Neural cell (in vitro differentiated cells): ENCODE results near the gene CAST.

ENCODE experiments used
- CTCF ChIP-seq: fragments of 450-650 bp; IDR thresholded peaks from 2 replicates; pipeline ENCODE4 v1.5.1; 2014; ENCODE audit warnings: antibody characterized with exemption, mild to moderate bottlenecking, moderate library complexity; ENCODE audit not compliant: poor library complexity, severe bottlenecking
- EP300 ChIP-seq: fragments of 450-650 bp; conservative IDR thresholded peaks from 2 replicates; pipeline ENCODE4 v1.6.1; 2014; ENCODE audit warnings: antibody characterized with exemption, mild to moderate bottlenecking, moderate library complexity; ENCODE audit not compliant: poor library complexity, severe bottlenecking
- EZH2 ChIP-seq: fragments of 200-600, 300-800 bp; shearing (Covaris generic), sonication (generic); IDR thresholded peaks from 2 replicates; pipeline ENCODE4 v1.6.1; 2014; ENCODE audit warnings: antibody characterized with exemption, low read length, borderline replicate concordance, mild to moderate bottlenecking; ENCODE audit not compliant: insufficient read depth, poor library complexity, severe bottlenecking
- MXI1 ChIP-seq: fragments of 450-650 bp; conservative IDR thresholded peaks from 2 replicates; pipeline ENCODE4 v1.6.1; 2014; ENCODE audit warnings: antibody characterized with exemption, mild to moderate bottlenecking; ENCODE audit not compliant: poor library complexity, severe bottlenecking
- POLR2AphosphoS5 ChIP-seq: IDR thresholded peaks from 2 replicates; pipeline ENCODE4 v1.6.1; 2012
- RAD21 ChIP-seq: fragments of 450-650 bp; conservative IDR thresholded peaks from 2 replicates; pipeline ENCODE4 v1.6.1; 2014; ENCODE audit warnings: antibody characterized with exemption, mild to moderate bottlenecking, moderate library complexity
- TAF1 ChIP-seq: IDR thresholded peaks from 2 replicates; pipeline ENCODE4 v1.6.1; 2012; ENCODE audit warnings: low read depth
- TF ChIP-seq, protein P1 (sequence below): IDR thresholded peaks from 2 replicates; pipeline ENCODE4 v1.6.1; 2012; ENCODE audit warnings: borderline replicate concordance

DNA sequence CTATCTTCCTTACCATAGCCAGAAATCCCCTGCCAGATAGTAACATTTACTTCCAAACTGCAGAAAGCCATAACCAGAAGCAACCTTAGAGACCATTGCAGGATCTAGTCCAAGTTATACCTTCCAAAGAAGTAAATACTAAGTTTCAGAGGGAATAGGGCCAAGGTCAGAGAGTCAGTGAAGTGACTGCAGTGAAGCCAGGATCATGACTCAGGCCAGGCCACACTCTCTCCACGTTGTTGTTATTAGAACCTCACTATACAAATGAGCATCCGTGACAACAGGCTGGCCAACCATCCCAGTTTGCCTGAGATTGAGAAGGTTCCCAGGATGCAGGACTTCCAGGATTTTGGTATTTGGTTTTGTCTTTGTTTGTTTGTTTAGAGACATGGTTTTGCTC lies 134.3 kb downstream of the CAST start:
- TF ChIP-seq CTCF, result no peak
- TF ChIP-seq TAF1, result no peak
- TF ChIP-seq, protein P1, sequence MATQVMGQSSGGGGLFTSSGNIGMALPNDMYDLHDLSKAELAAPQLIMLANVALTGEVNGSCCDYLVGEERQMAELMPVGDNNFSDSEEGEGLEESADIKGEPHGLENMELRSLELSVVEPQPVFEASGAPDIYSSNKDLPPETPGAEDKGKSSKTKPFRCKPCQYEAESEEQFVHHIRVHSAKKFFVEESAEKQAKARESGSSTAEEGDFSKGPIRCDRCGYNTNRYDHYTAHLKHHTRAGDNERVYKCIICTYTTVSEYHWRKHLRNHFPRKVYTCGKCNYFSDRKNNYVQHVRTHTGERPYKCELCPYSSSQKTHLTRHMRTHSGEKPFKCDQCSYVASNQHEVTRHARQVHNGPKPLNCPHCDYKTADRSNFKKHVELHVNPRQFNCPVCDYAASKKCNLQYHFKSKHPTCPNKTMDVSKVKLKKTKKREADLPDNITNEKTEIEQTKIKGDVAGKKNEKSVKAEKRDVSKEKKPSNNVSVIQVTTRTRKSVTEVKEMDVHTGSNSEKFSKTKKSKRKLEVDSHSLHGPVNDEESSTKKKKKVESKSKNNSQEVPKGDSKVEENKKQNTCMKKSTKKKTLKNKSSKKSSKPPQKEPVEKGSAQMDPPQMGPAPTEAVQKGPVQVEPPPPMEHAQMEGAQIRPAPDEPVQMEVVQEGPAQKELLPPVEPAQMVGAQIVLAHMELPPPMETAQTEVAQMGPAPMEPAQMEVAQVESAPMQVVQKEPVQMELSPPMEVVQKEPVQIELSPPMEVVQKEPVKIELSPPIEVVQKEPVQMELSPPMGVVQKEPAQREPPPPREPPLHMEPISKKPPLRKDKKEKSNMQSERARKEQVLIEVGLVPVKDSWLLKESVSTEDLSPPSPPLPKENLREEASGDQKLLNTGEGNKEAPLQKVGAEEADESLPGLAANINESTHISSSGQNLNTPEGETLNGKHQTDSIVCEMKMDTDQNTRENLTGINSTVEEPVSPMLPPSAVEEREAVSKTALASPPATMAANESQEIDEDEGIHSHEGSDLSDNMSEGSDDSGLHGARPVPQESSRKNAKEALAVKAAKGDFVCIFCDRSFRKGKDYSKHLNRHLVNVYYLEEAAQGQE, result no peak
- TF ChIP-seq EZH2, result no peak
- TF ChIP-seq RAD21, result no peak
- no peak for TF ChIP-seq EP300
- no peak for TF ChIP-seq MXI1
- no peak for TF ChIP-seq POLR2AphosphoS5
